Measurements from ENCODE around the gene LRRC45.

Gene LRRC45

GRCh38 chr17:81996232-81996756 lies 26.8 kb upstream of the LRRC45 start:
- H3K9me3 ChIP-seq (ENCODE audit: control insufficient read depth, insufficient read depth, low read depth, low read length): no peaks in the 10 kb centered on the region
- no peak overlapping the region for H3K4me3 ChIP-seq (ENCODE audit: low read depth, low read length)
- H3K36me3 ChIP-seq (ENCODE audit: control insufficient read depth in 2 of 2, insufficient read depth in 1 of 2, low read length in 2 of 2): peaks cover 0 to 6% of the 10 kb centered on the region in 2 experiments; a peak in 1 of 3 replicates
- ChIA-PET CTCF (interaction anchor here (1.0 to 1.4 kb wide), 2 partner anchors 34 to 37 kb away, joined by 3 to 6 read pairs; no protein-coding TSS in a partner anchor), POLR2A (no interaction called here)
- TF ChIP-seq EGR2 (tag by site-specific recombination; IDR thresholded peaks at IDR 0.05; ENCODE audit: low read depth): peak; percentile 39; the same call in 1 of the 2 replicates
- TF ChIP-seq ZNF138 (tag by site-specific recombination; IDR thresholded peaks at IDR 0.05; ENCODE audit: borderline replicate concordance): no peak
- TF ChIP-seq ZFHX2 (tag by site-specific recombination; conservative IDR thresholded peaks at IDR 0.05): peak; percentile 28; the same call in 1 of the 2 replicates
- no peak overlapping the region for H3K27ac ChIP-seq (ENCODE audit: extremely low read depth, low read depth, low read length)
- H3K4me1 ChIP-seq (ENCODE audit: control insufficient read depth, insufficient read depth, low read length): peaks cover 7% of the 10 kb centered on the region

- ChIA-PET CTCF (interaction anchor here (0.6 to 1.4 kb wide), 6 partner anchors 23 to 342 kb away, joined by 3 to 7 read pairs (median 4); partner anchors contain the start of genes CENPX and NOTUM), POLR2A (interaction anchor here (0.6 to 0.9 kb wide), 6 partner anchors 12 to 296 kb away, joined by 3 to 5 read pairs (median 4); no protein-coding TSS in a partner anchor)
- Histone ChIP-seq H3K9me3 (ENCODE audit: control insufficient read depth, insufficient read depth, low read depth, low read length) (no peaks in the 10 kb centered on the region), H3K4me1 (ENCODE audit: control insufficient read depth, insufficient read depth, low read length) (peaks cover 2% of the 10 kb centered on the region), H3K27ac (ENCODE audit: extremely low read depth, low read depth, low read length) (no peak overlapping the region), H3K4me3 (ENCODE audit: low read depth, low read length) (no peak overlapping the region), H3K36me3 (ENCODE audit: control insufficient read depth in 2 of 2, insufficient read depth in 1 of 2, low read length in 2 of 2) (peaks cover 0 to 6% of the 10 kb centered on the region in 2 experiments; a peak in 1 of 3 replicates)
- TF ChIP-seq GLI4 (tag by site-specific recombination; IDR thresholded peaks at IDR 0.05) (no peak), GFI1B (tag by site-specific recombination; IDR thresholded peaks at IDR 0.05) (no peak), HOXC10 (CRISPR knock-in tag; IDR thresholded peaks at IDR 0.05) (no peak), TRIM28 (IDR thresholded peaks at IDR 0.05; ENCODE audit: borderline replicate concordance, low read length) (no peak), ZBTB6 (tag by site-specific recombination; IDR thresholded peaks at IDR 0.05) (peak; percentile 97)
These were observed 26.2 kb upstream of the LRRC45 start for GRCh38 chr17:81996757-81997441.

GRCh38 chr17:81998212-81998611 lies 24.9 kb upstream of the LRRC45 start:
- Histone ChIP-seq H3K4me1 (ENCODE audit: control insufficient read depth, insufficient read depth, low read length) (no peaks in the 10 kb centered on the region; the same call in 1 of the 2 replicates), H3K36me3 (ENCODE audit: control insufficient read depth in 2 of 2, insufficient read depth in 1 of 2, low read length in 2 of 2) (peaks cover 0 to 6% of the 10 kb centered on the region in 2 experiments; a peak in 1 of 3 replicates), H3K9me3 (ENCODE audit: control insufficient read depth, insufficient read depth, low read depth, low read length) (no peaks in the 10 kb centered on the region), H3K4me3 (ENCODE audit: low read depth, low read length) (no peak overlapping the region), H3K27ac (ENCODE audit: extremely low read depth, low read depth, low read length) (no peak overlapping the region)
- no peak for TF ChIP-seq TCF7L2 (IDR thresholded peaks at IDR 0.05; ENCODE audit: borderline replicate concordance, low read depth, low read length)
- TF ChIP-seq ZNF148 (tag by site-specific recombination; IDR thresholded peaks at IDR 0.05; ENCODE audit: borderline replicate concordance): no peak
- no peak for TF ChIP-seq ZNF747 (tag by site-specific recombination; IDR thresholded peaks at IDR 0.05)
- no peak for TF ChIP-seq ZNF16 (tag by site-specific recombination; IDR thresholded peaks at IDR 0.05; ENCODE audit: low read depth)
- no peak for TF ChIP-seq ZNF23 (tag by site-specific recombination; IDR thresholded peaks at IDR 0.05; ENCODE audit: borderline replicate concordance)
- TF ChIP-seq OVOL3 (tag by site-specific recombination; IDR thresholded peaks at IDR 0.05): no peak
- TF ChIP-seq HOXC10 (CRISPR knock-in tag; IDR thresholded peaks at IDR 0.05): no peak
- TF ChIP-seq ZNF544 (tag by site-specific recombination; IDR thresholded peaks at IDR 0.05): no peak
- TF ChIP-seq ZNF274 (IDR thresholded peaks at IDR 0.05; ENCODE audit: low read length): no peak
- no peak for TF ChIP-seq ZNF274 (tag by site-specific recombination; IDR thresholded peaks at IDR 0.05; ENCODE audit: borderline replicate concordance)
- TF ChIP-seq KLF17 (tag by site-specific recombination; IDR thresholded peaks at IDR 0.05): no peak
- no peak for TF ChIP-seq ZNF114 (tag by site-specific recombination; IDR thresholded peaks at IDR 0.05)
- no peak for TF ChIP-seq ZNF658 (tag by site-specific recombination; IDR thresholded peaks at IDR 0.05)
- TF ChIP-seq ZNF26 (tag by site-specific recombination; IDR thresholded peaks at IDR 0.05): no peak
- POLR2A ChIA-PET: no interaction called here
- CTCF ChIA-PET: interaction anchor here (0.6 to 1.3 kb wide), 2 partner anchors 39 to 203 kb away, joined by 3 to 5 read pairs; no protein-coding TSS in a partner anchor

Data from HEK293 (cell line).